HCT116 (cell line): ENCODE data around the gene ARVCF. TPM values are rescaled to one million over a fixed set of nuclear protein-coding genes. Genes with fewer than 3 reads are reported as not detected.

Experiments
- ATAC-seq: fragments of 200-7000 bp; cut with Tn5 transposase; 2 replicates; pipeline ENCODE4 v1.9.1; 2020; ENCODE audit warnings: mild to moderate bottlenecking, moderate library complexity
- BruUV-seq: library from RNA; stranded (reverse); fragments of 400-500 nt; replicated peaks from 2 replicates; lab custom pipeline; 2021; lab: Mats Ljungman, UMichigan
- CTCF ChIA-PET: fragments of 300-600 bp; sonication (Branson Sonifier 250); formaldehyde crosslinking; loops from one replicate; lab custom pipeline; 2021; ENCODE audit warnings: antibody characterized with exemption; lab: Charles Lee
- POLR2A ChIA-PET: fragments of 300-600, 350-600 bp; sonication (Branson Sonifier 250); formaldehyde crosslinking; loops from one replicate; lab custom pipeline; 2021; ENCODE audit warnings: antibody characterized with exemption; lab: Charles Lee
- RAD21 ChIA-PET, 2 experiments: fragments of 300-600 bp; sonication (Branson Sonifier 250); formaldehyde crosslinking; loops; one replicate each; lab custom pipeline; 2023; ENCODE audit warnings: low total read pairs in 2 of 2; ENCODE audit not compliant: uncharacterized antibody in 2 of 2, unreplicated experiment in 2 of 2, low non-redundant PET in 1 of 2; lab: Charles Lee
- DNase-seq: peaks from one replicate; pipeline ENCODE4 v3.0.0-alpha.2; 2010; ENCODE audit warnings: low read depth, low spot score
- H2AFZ ChIP-seq: fragments of 200-600 bp; shearing (Covaris generic), sonication (generic); 2 replicates; pipeline ENCODE4 v1.6.1; 2017; ENCODE audit warnings: low read depth, mixed run types, mixed read lengths, antibody characterized with exemption, low read length; ENCODE audit not compliant: poor library complexity, severe bottlenecking
- H3K27ac ChIP-seq: 2 replicates; pipeline ENCODE4 v1.5.1; 2012; ENCODE audit warnings: low read depth, low read length
- H3K27me3 ChIP-seq: fragments of 200-600 bp; sonication (generic); 2 replicates; pipeline ENCODE4 v1.6.1; 2016; ENCODE audit warnings: mixed run types, low read length, mixed read lengths; ENCODE audit not compliant: insufficient read depth
- H3K36me3 ChIP-seq, 2 experiments: fragments of 200-500 bp in 1 of 2; fragments of 200-600 bp in 1 of 2; sonication (Bioruptor generic) in 1 of 2; sonication (generic) in 1 of 2; 2 replicates each; pipeline versions ENCODE4 v1.5.1 to v1.6.1; 2014 to 2016; ENCODE audit warnings: low read length in 2 of 2, inconsistent platforms in 1 of 2, mixed read lengths in 1 of 2, mixed run types in 1 of 2; ENCODE audit not compliant: insufficient read depth in 2 of 2, control insufficient read depth in 1 of 2
- H3K4me1 ChIP-seq, 2 experiments: fragments of 200-600 bp in 1 of 2; sonication (generic) in 1 of 2; 2 replicates each; pipeline versions ENCODE4 v1.5.1 to v1.6.1; 2012 to 2017; ENCODE audit warnings: low read length in 2 of 2, inconsistent platforms in 1 of 2, mild to moderate bottlenecking in 1 of 2, mixed read lengths in 1 of 2, mixed run types in 1 of 2, moderate library complexity in 1 of 2; ENCODE audit not compliant: insufficient read depth in 2 of 2, control insufficient read depth in 1 of 2
- H3K4me2 ChIP-seq: fragments of 200-600 bp; sonication (generic); 2 replicates; pipeline ENCODE4 v1.6.1; 2017; ENCODE audit warnings: mixed run types, low read length, mixed read lengths
- H3K4me3 ChIP-seq, 2 experiments: fragments of 200-600 bp in 1 of 2; sonication (generic) in 1 of 2; replicated peaks in 1 of 2; 2 replicates each; pipeline ENCODE4 v1.5.1; 2011 to 2016; ENCODE audit warnings: low read length in 2 of 2, control low read depth in 1 of 2, low read depth in 1 of 2, mild to moderate bottlenecking in 1 of 2, mixed read lengths in 1 of 2, mixed run types in 1 of 2
- H3K79me2 ChIP-seq: fragments of 200-600 bp; sonication (generic); 2 replicates; pipeline ENCODE4 v1.6.1; 2017; ENCODE audit warnings: mild to moderate bottlenecking, mixed run types, low read length, moderate library complexity, mixed read lengths; ENCODE audit not compliant: insufficient read depth
- H3K9ac ChIP-seq: fragments of 200-600 bp; sonication (generic); 2 replicates; pipeline ENCODE4 v1.6.1; 2016; ENCODE audit warnings: low read length, mixed read lengths
- H3K9me2 ChIP-seq: fragments of 200-600 bp; sonication (generic), shearing (Covaris generic); 2 replicates; pipeline ENCODE4 v1.6.1; 2017; ENCODE audit warnings: mixed run types, mild to moderate bottlenecking, moderate library complexity; ENCODE audit not compliant: insufficient read depth
- H3K9me3 ChIP-seq, 2 experiments: fragments of 200-500 bp in 1 of 2; fragments of 200-600 bp in 1 of 2; sonication (Bioruptor generic) in 1 of 2; sonication (generic) in 1 of 2; 2 replicates each; pipeline ENCODE4 v1.6.1; 2014 to 2017; ENCODE audit warnings: low read length in 2 of 2, mixed read lengths in 2 of 2, inconsistent platforms in 1 of 2, low read depth in 1 of 2, mild to moderate bottlenecking in 1 of 2, mixed run types in 1 of 2, moderate library complexity in 1 of 2; ENCODE audit not compliant: control insufficient read depth in 1 of 2, insufficient read depth in 1 of 2
- H4K20me1 ChIP-seq: fragments of 200-600 bp; sonication (generic), shearing (Covaris generic); 2 replicates; pipeline ENCODE4 v1.6.1; 2017; ENCODE audit warnings: mixed run types, mild to moderate bottlenecking, moderate library complexity; ENCODE audit not compliant: insufficient read depth
- CBX3 ChIP-seq: IDR thresholded peaks from 2 replicates; pipeline ENCODE4 v1.6.1; 2012; ENCODE audit warnings: low read depth
- CEBPB ChIP-seq: IDR thresholded peaks from 2 replicates; pipeline ENCODE4 v1.6.1; 2012; ENCODE audit warnings: low read depth
- EGR1 ChIP-seq: IDR thresholded peaks from 2 replicates; pipeline ENCODE4 v1.6.1; 2012; ENCODE audit warnings: low read depth
- ELF1 ChIP-seq: IDR thresholded peaks from 2 replicates; pipeline ENCODE4 v1.6.1; 2012; ENCODE audit warnings: low read depth, borderline replicate concordance
- FOSL1 ChIP-seq: IDR thresholded peaks from 2 replicates; pipeline ENCODE4 v1.6.1; 2012; ENCODE audit warnings: low read depth
- JUND ChIP-seq: IDR thresholded peaks from 2 replicates; pipeline ENCODE4 v1.6.1; 2012
- POLR2A ChIP-seq: IDR thresholded peaks from 2 replicates; pipeline ENCODE4 v1.7.0; 2011; ENCODE audit warnings: borderline replicate concordance; ENCODE audit not compliant: insufficient read depth, insufficient read length; ENCODE audit errors: extremely low read depth
- POLR2AphosphoS5 ChIP-seq: IDR thresholded peaks from 2 replicates; pipeline ENCODE4 v1.6.1; 2011; ENCODE audit warnings: mild to moderate bottlenecking, low read depth, low read length, moderate library complexity
- RAD21 ChIP-seq: IDR thresholded peaks from 2 replicates; pipeline ENCODE4 v1.6.1; 2012; ENCODE audit warnings: low read depth, mild to moderate bottlenecking
- REST ChIP-seq: IDR thresholded peaks from 2 replicates; pipeline ENCODE4 v1.6.1; 2012; ENCODE audit warnings: low read depth
- SIN3A ChIP-seq: IDR thresholded peaks from 2 replicates; pipeline ENCODE4 v1.6.1; 2012; ENCODE audit warnings: low read depth
- SP1 ChIP-seq: IDR thresholded peaks from 2 replicates; pipeline ENCODE4 v1.6.1; 2012; ENCODE audit warnings: low read depth
- SRF ChIP-seq: IDR thresholded peaks from 2 replicates; pipeline ENCODE4 v1.6.1; 2012; ENCODE audit warnings: low read depth
- TCF7L2 ChIP-seq: IDR thresholded peaks from 2 replicates; pipeline ENCODE4 v1.7.0; 2011; ENCODE audit warnings: borderline replicate concordance, inconsistent platforms; ENCODE audit not compliant: insufficient read depth, insufficient read length; ENCODE audit errors: extremely low read depth
- YY1 ChIP-seq: IDR thresholded peaks from 2 replicates; pipeline ENCODE4 v1.6.1; 2011; ENCODE audit warnings: low read length, low read depth, moderate library complexity, mild to moderate bottlenecking; ENCODE audit not compliant: insufficient replicate concordance; ENCODE audit errors: extremely low read depth
- ZFX ChIP-seq: fragments of 450-650 bp; IDR thresholded peaks from 2 replicates; pipeline ENCODE4 v1.6.1; 2017
- ZNF274 ChIP-seq: fragments of 200-500 bp; sonication (Bioruptor generic); IDR thresholded peaks from 2 replicates; pipeline ENCODE4 v1.6.1; 2014; ENCODE audit warnings: mild to moderate bottlenecking, low read depth, low read length, inconsistent platforms
- intact Hi-C: fragments of 100-400 bp; cut with micrococcal nuclease; formaldehyde crosslinking; loops from 2 replicates; pipeline ENCODE4 v1.10.0; 2022
- total RNA-seq: library from RNA; stranded (reverse); gene quantifications from one replicate; pipeline ENCODE4 v1.2.1, GENCODE V29; 2021; ENCODE audit not compliant: unreplicated experiment
- TF ChIP-seq, protein P1 (sequence below): IDR thresholded peaks from 2 replicates; pipeline ENCODE4 v1.6.1; 2012

ARVCF gene
- total RNA-seq, 1 experiment from 2014 or later = 42.8 TPM

DNA sequence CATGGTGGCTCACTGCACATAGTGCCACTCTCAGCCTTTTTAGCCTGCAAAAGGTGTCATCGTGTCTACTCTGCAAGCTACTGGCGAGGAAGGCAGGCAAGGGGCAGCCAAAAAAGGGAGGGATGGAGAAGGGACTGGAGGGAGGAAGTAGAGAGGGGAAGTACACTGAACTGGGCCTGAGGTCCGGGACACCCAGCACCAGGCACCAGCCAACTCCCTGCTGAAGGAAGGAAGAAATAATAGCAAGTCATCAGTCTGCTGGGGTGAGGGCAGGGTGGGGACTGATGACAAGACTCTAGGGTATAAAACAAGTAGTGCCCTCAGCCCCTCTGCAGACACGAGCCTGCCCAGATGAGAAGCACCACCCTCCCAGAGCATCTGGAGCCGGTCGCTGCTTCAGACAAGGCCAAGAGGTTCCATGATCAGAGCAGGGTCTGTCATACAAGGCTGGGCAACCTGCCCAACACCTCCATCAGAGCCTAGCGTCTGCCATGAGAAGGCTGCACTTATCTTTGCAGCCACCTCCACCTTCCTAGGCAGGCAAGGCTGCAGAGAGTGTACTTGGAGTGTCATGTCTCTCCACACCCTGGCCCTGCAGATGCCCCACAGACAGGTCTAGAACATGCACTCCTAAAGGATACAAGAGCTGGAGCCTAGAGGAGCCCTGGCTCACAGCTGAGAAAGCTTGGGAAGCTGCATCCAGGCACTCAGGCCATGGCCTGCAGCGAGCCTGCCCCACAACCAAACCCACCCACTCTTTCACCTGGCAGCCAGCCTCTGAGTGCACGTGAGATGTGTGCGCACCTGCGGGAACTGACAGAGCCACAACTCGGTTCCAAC is 84.0 kb downstream of the ARVCF start:
- Histone ChIP-seq H3K79me2 (no peaks in the 10 kb centered on the region), H3K36me3 (peaks cover 0 to 4% of the 10 kb centered on the region in 2 experiments; a peak in 1 of 4 replicates), H4K20me1 (no peaks in the 10 kb centered on the region), H3K27ac (no peak overlapping the region), H3K4me3 (no peak overlapping the region), H3K4me1 (no peaks in the 10 kb centered on the region), H3K9ac (no peak overlapping the region), H2AFZ (no peak overlapping the region), H3K9me3 (no peaks in the 10 kb centered on the region), H3K27me3 (no peaks in the 10 kb centered on the region), H3K9me2 (no peaks in the 10 kb centered on the region), H3K4me2 (no peak overlapping the region)
- no peak for TF ChIP-seq POLR2AphosphoS5
- TF ChIP-seq CBX3 = no peak
- TF ChIP-seq FOSL1 = no peak
- no peak for TF ChIP-seq ZNF274
- TF ChIP-seq SRF = no peak
- no peak for TF ChIP-seq JUND
- TF ChIP-seq, protein P1, sequence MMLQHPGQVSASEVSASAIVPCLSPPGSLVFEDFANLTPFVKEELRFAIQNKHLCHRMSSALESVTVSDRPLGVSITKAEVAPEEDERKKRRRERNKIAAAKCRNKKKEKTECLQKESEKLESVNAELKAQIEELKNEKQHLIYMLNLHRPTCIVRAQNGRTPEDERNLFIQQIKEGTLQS = no peak
- no peak for TF ChIP-seq CEBPB
- TF ChIP-seq SIN3A = no peak
- TF ChIP-seq POLR2A = no peak
- no peak for TF ChIP-seq EGR1
- no peak for TF ChIP-seq REST
- no peak for TF ChIP-seq SP1
- TF ChIP-seq ZFX = no peak
- TF ChIP-seq YY1 = no peak
- TF ChIP-seq RAD21 = no peak
- no peak for TF ChIP-seq ELF1
- TF ChIP-seq TCF7L2 = no peak
- ATAC-seq = no peak
- ChIA-PET RAD21 (no interaction called here), CTCF (no interaction called here), POLR2A (interaction anchor here (1.7 kb wide), 1 partner anchor 10 kb away, joined by 6 read pairs; no protein-coding TSS in a partner anchor)
- intact Hi-C loops = no loop called here
- DNase-seq = no peak
- no TSS peak for BruUV-seq
